Measurements from ENCODE around the gene SAPCD2.

- TF ChIP-seq CTCF (IDR thresholded peaks at IDR 0.05) = peak; percentile 9 to 44 (median 26)
- TF ChIP-seq POLR2A (IDR thresholded peaks at IDR 0.05) = no peak
Measured at GRCh38 chr9:137049544-137050449, 20.6 kb downstream of the SAPCD2 start.

Measured in uterus (tissue), 2 donors.